ENCODE measurements around the gene ROBO3. TPM values are rescaled to one million over a fixed set of nuclear protein-coding genes. Genes with fewer than 3 reads are reported as not detected.

The ROBO3 gene
- total and polyA plus RNA-seq, 3 experiments from 2014 or later, result 2.2 to 9.4 (median 7.7) TPM

DNA sequence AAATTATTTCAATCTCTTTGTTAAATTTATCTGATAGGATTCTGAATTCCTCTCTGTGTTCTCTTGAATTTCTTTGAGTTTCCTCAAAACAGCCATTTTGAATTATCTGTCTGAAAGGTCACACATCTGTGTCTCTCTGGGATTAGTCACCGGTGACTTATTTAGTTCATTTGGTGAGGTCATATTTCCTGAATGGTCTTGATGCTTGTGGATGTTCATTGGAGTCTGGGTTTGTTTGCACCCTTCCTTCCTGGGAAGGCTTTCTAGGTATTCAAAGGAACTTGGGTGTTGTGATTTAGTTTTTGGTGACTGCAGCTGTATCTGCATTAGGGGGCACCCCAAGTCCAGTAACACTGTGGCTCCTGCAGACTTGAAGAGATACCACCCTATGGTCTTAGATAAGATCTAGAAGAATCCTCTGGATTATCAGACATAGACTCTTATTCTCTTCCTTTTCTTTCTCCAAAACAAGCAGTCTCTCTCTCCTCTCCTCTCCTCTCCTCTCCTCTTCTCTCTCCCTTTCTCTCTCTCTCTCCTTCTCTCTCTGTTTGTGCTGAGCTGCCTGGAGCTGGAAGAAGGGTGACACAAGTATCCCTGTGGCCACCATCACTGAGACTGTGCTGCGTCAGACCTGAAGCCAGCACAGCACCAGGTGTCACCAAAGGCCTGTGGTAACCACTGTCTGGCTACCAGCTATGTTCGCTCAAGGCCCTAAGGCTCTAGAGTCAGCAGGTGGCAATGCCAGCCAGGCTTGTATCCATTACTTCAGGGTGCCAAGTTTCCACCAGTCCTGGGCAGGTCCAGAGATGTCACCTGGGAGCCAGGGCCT, 50.5 kb downstream of the ROBO3 start:
- Mint-ChIP-seq H3K36me3 (peaks cover 0 to 14% (median 3%) of the 10 kb centered on the region in 3 donors), H3K27me3 (peaks cover 10 to 12% of the 10 kb centered on the region in 2 donors), H3K4me1 (peaks cover 2 to 4% (median 3%) of the 10 kb centered on the region in 3 donors), H3K4me3 (no peak overlapping the region), H3K27ac (no peak overlapping the region), H3K9me3 (peaks cover 0 to 16% (median 10%) of the 10 kb centered on the region in 5 donors)
- ChIA-PET CTCF (interaction anchor here (1.1 kb wide), 1 partner anchor 225 kb away, joined by 3 read pairs; no protein-coding TSS in a partner anchor), POLR2A (no interaction called here)
- no peak overlapping the region for H3K4me3 ChIP-seq (ENCODE audit: low read length)
- no peak for DNase-seq
- no peaks in the 10 kb centered on the region for H3K27me3 ChIP-seq (ENCODE audit: insufficient read depth, low read length, poor library complexity, severe bottlenecking)
- no peak overlapping the region for H3K27ac ChIP-seq (ENCODE audit: low read depth, low read length)
- H3K36me3 ChIP-seq (ENCODE audit: insufficient read depth, low read length), result no peaks in the 10 kb centered on the region
- H3K9me3 ChIP-seq (ENCODE audit: low read length), result no peaks in the 10 kb centered on the region
- peaks cover 6% of the 10 kb centered on the region for H3K4me1 ChIP-seq (ENCODE audit: insufficient read depth, low read length)

DNA sequence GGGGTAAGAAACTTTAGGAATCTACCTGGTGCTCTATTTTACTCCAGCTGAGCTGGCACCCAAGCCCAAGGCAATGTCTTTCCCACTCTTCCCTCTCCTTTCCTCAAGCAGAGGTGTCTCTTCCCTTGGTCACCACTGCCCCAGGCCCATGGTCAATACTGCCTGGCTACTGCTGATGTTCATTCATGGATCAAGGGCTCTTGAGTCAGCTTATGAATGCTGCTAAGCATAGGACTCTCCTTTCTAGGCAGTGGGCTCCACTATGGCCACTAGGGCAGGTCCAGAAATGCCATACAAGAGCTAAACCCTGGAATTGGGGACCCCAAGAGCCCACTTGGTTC, 51.1 kb downstream of the ROBO3 start:
- H3K27ac ChIP-seq (ENCODE audit: low read depth, low read length), result no peak overlapping the region
- Mint-ChIP-seq H3K4me1 (peaks cover 4 to 5% (median 4%) of the 10 kb centered on the region in 3 donors), H3K36me3 (peaks cover 0 to 14% (median 3%) of the 10 kb centered on the region in 3 donors), H3K9me3 (peaks cover 0 to 12% (median 10%) of the 10 kb centered on the region in 5 donors), H3K4me3 (no peak overlapping the region), H3K27me3 (peaks cover 8 to 12% of the 10 kb centered on the region in 2 donors), H3K27ac (peak overlapping the region in 1 of 8 donors; percentile 24)
- POLR2A ChIA-PET, result no interaction called here
- H3K9me3 ChIP-seq (ENCODE audit: low read length), result no peaks in the 10 kb centered on the region
- peaks cover 9% of the 10 kb centered on the region for H3K4me1 ChIP-seq (ENCODE audit: insufficient read depth, low read length)
- H3K4me3 ChIP-seq (ENCODE audit: low read length), result no peak overlapping the region
- no peaks in the 10 kb centered on the region for H3K36me3 ChIP-seq (ENCODE audit: insufficient read depth, low read length)
- H3K27me3 ChIP-seq (ENCODE audit: insufficient read depth, low read length, poor library complexity, severe bottlenecking), result no peaks in the 10 kb centered on the region
- CTCF ChIA-PET, result interaction anchor here (1.0 to 1.1 kb wide), 2 partner anchors 8 to 224 kb away, joined by 3 read pairs; no protein-coding TSS in a partner anchor
- no peak for DNase-seq

DNA sequence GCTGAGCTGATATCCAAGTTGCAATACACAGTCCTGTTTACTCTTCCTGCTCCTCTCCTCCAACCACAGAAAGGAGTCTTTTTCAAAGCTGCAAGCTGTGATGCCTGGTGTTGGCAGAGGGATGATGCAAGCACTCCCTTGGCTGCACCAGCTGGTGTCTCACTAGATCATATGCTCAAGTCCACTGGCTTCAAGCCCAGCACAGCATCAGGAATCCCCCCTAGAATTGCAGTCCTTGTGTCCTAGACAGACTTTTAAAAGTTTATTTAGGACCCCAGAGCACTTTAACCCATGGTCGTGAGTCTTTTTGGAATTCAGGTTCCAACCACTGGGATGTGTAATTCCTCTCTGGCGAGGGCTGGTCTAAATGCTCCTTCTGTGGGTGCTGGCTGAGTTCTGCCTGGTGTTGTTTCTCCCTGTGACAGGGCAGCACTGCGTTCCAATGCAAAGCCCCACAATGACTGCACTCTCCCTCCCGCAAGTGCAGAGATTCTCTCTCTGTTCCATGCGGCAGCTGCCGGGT, 51.9 kb downstream of the ROBO3 start:
- POLR2A ChIA-PET, result no interaction called here
- Histone ChIP-seq H3K36me3 (ENCODE audit: insufficient read depth, low read length) (no peaks in the 10 kb centered on the region), H3K4me3 (ENCODE audit: low read length) (no peak overlapping the region), H3K27ac (ENCODE audit: low read depth, low read length) (no peak overlapping the region), H3K4me1 (ENCODE audit: insufficient read depth, low read length) (peaks cover 12% of the 10 kb centered on the region), H3K27me3 (ENCODE audit: insufficient read depth, low read length, poor library complexity, severe bottlenecking) (no peaks in the 10 kb centered on the region), H3K9me3 (ENCODE audit: low read length) (no peaks in the 10 kb centered on the region)
- Mint-ChIP-seq H3K4me1 (peaks cover 4 to 9% (median 6%) of the 10 kb centered on the region in 3 donors), H3K36me3 (peaks cover 0 to 6% (median 0%) of the 10 kb centered on the region in 3 donors), H3K27me3 (peaks cover 4 to 8% of the 10 kb centered on the region in 2 donors), H3K9me3 (peaks cover 0 to 5% (median 4%) of the 10 kb centered on the region in 5 donors), H3K4me3 (no peak overlapping the region), H3K27ac (no peak overlapping the region)
- CTCF ChIA-PET, result interaction anchor here (1.0 to 1.1 kb wide), 2 partner anchors 9 to 223 kb away, joined by 3 read pairs; no protein-coding TSS in a partner anchor
- no peak for DNase-seq

DNA sequence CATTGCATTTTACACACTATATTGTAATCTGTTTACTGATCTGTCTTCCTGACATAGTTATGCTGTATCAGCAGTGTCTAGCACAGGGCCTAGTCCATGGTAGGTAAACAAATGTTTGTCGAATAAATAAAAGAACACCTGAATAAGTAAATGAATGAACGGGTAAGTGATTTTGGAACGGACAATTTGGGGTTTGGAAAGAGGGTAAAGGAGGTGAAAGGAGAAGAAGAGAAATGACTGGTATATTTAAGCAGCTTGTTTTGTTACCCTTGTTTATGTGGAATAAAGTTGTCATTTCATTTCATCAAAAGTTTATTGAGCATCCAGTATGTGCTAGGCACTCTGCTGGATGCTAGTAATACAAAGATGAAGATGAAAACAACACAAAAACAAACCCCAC, 53.7 kb downstream of the ROBO3 start, which contains the start of gene HEPN1:
Gene HEPN1 (plus strand): TSS at position 301 of the 400 bp plus-strand sequence.
- POLR2A ChIA-PET, result no interaction called here
- Mint-ChIP-seq H3K27me3 (peaks cover 0 to 12% of the 10 kb centered on the region in 2 donors), H3K36me3 (no peaks in the 10 kb centered on the region), H3K9me3 (peaks cover 0 to under 1% (median 0%) of the 10 kb centered on the region in 5 donors), H3K4me3 (peak within 1 kb of the TSS in 3 of 7 donors; percentile 12 to 35 (median 33)), H3K4me1 (peaks cover 16 to 21% (median 17%) of the 10 kb centered on the region in 3 donors), H3K27ac (peak within 1 kb of the TSS in 4 of 8 donors; percentile 9 to 77 (median 21))
- DNase-seq, result no peak
- Histone ChIP-seq H3K4me1 (ENCODE audit: insufficient read depth, low read length) (peaks cover 28% of the 10 kb centered on the region), H3K36me3 (ENCODE audit: insufficient read depth, low read length) (no peaks in the 10 kb centered on the region), H3K27ac (ENCODE audit: low read depth, low read length) (no peak within 1 kb of the TSS), H3K9me3 (ENCODE audit: low read length) (no peaks in the 10 kb centered on the region), H3K4me3 (ENCODE audit: low read length) (no peak within 1 kb of the TSS), H3K27me3 (ENCODE audit: insufficient read depth, low read length, poor library complexity, severe bottlenecking) (no peaks in the 10 kb centered on the region)
- CTCF ChIA-PET, result interaction anchor here (1.0 to 2.9 kb wide), 2 partner anchors 13 to 42 kb away, joined by 3 to 21 read pairs; no protein-coding TSS in a partner anchor

DNA sequence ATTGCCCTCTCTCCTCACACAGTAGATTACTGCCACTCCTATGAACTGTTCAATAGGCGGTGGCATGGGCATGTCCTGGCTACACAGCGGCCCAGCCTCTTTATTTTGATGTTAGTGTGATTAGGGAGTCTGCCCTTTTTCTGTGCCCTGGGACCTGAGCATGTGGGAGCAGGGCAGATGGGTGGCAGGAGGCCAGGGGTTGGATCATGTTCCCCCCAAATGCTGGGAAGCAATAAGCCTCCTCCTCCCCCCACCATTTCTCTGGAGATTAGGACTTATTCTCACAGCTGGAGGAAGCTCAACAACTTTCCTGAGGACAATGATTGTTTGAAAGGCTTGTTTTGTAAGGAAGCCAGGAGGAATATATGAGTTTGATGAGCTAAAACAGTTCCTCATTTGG, 54.7 kb downstream of the ROBO3 start:
- peak overlapping the region in 3 of 7 donors; percentile 7 to 45 (median 33) for H3K4me3 Mint-ChIP-seq
- Histone ChIP-seq H3K36me3 (ENCODE audit: insufficient read depth, low read length) (no peaks in the 10 kb centered on the region), H3K9me3 (ENCODE audit: low read length) (no peaks in the 10 kb centered on the region), H3K27me3 (ENCODE audit: insufficient read depth, low read length, poor library complexity, severe bottlenecking) (no peaks in the 10 kb centered on the region), H3K4me1 (ENCODE audit: insufficient read depth, low read length) (peaks cover 29% of the 10 kb centered on the region), H3K27ac (ENCODE audit: low read depth, low read length) (no peak overlapping the region), H3K4me3 (ENCODE audit: low read length) (no peak overlapping the region)
- H3K9me3 Mint-ChIP-seq, result peaks cover 0 to 1% (median 0%) of the 10 kb centered on the region in 5 donors
- peaks cover 17 to 22% (median 21%) of the 10 kb centered on the region in 3 donors for H3K4me1 Mint-ChIP-seq
- CTCF ChIA-PET, result interaction anchor here (0.8 to 2.9 kb wide), 5 partner anchors 9 to 194 kb away, joined by 3 to 21 read pairs (median 3); no protein-coding TSS in a partner anchor
- H3K27ac Mint-ChIP-seq, result no peak overlapping the region
- DNase-seq, result no peak
- H3K27me3 Mint-ChIP-seq, result peaks cover 0 to 9% of the 10 kb centered on the region in 2 donors
- POLR2A ChIA-PET, result interaction anchor here (0.5 to 1.6 kb wide), 3 partner anchors 34 to 251 kb away, joined by 3 to 7 read pairs (median 3); partner anchors contain the start of gene CCDC15
- no peaks in the 10 kb centered on the region for H3K36me3 Mint-ChIP-seq

DNA sequence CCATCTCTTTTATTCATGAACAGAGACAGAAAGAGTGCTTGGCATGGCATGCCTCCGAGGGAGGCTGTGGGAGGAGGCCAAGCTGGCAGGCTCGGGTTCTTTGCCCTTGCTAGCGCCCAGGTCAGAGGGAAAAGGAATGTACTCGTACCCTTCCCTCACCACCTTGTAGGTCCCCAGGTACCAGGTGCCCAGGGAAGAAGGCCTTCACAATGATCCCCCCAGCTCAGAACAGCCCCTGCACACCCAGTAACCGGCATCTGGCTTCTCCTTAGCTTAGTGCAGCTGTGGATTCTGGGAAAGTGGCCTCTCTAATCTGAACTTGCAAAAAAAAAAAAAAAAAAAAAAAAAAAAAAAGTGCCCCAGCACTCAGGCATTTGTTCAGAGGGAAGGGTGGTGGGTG, 55.1 kb downstream of the ROBO3 start:
- Histone ChIP-seq H3K4me1 (ENCODE audit: insufficient read depth, low read length) (peaks cover 29% of the 10 kb centered on the region), H3K9me3 (ENCODE audit: low read length) (no peaks in the 10 kb centered on the region), H3K27ac (ENCODE audit: low read depth, low read length) (no peak overlapping the region), H3K27me3 (ENCODE audit: insufficient read depth, low read length, poor library complexity, severe bottlenecking) (no peaks in the 10 kb centered on the region), H3K36me3 (ENCODE audit: insufficient read depth, low read length) (no peaks in the 10 kb centered on the region), H3K4me3 (ENCODE audit: low read length) (peak overlapping the region; percentile 33)
- peak overlapping the region in 2 of 8 donors; percentile 67 to 77 for H3K27ac Mint-ChIP-seq
- H3K9me3 Mint-ChIP-seq, result peaks cover 0 to 1% (median 0%) of the 10 kb centered on the region in 5 donors
- H3K36me3 Mint-ChIP-seq, result no peaks in the 10 kb centered on the region
- H3K4me3 Mint-ChIP-seq, result peak overlapping the region; percentile 77 to 89 (median 82)
- H3K4me1 Mint-ChIP-seq, result peaks cover 17 to 22% (median 21%) of the 10 kb centered on the region in 3 donors
- DNase-seq, result no peak
- ChIA-PET POLR2A (interaction anchor here (0.6 to 1.6 kb wide), 3 partner anchors 33 to 298 kb away, joined by 3 to 7 read pairs (median 3); partner anchors contain the start of gene CCDC15), CTCF (interaction anchor here (0.8 to 2.9 kb wide), 4 partner anchors 9 to 193 kb away, joined by 3 to 21 read pairs (median 4); no protein-coding TSS in a partner anchor)
- peaks cover 0 to 9% of the 10 kb centered on the region in 2 donors for H3K27me3 Mint-ChIP-seq

DNA sequence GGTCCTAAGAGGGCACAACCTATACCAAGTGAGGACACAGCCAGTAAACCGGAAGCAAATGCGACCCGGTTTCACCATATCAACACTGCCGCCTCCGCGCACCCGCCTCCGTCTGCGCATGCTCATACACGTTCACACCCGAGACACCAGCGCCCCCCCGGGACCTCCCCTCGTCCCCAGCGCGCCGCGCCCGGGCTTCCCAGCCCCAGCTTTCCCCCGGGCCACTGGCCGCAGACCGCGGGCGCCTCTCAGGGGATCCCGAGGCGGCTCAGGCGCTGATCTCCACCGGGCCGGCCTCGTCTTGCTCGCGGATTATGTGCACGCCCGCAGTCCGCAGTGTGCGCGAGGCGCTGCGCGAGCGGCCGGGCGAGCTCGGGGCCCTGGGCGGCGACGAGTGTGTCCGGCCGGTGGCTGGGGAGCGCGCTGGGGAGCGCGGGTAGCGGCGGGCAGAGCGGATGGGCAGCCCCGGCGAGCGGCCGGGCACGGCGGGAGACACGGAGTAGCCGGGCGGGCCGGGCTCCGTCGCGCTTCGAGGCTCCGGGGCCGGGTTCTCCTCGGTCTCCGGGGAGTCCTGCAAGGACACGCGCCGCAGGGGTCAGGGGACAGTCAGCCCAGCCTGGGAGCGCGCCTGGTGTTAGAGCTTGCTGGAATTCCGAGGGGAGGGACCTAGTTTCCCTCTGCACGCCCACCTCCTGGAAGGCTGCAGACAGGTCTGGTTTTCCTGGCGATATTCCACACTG, 55.8 kb downstream of the ROBO3 start:
- POLR2A ChIA-PET, result interaction anchor here (0.6 to 1.6 kb wide), 2 partner anchors 33 to 299 kb away, joined by 3 to 7 read pairs; partner anchors contain the start of gene CCDC15
- peaks cover 29% of the 10 kb centered on the region for H3K4me1 ChIP-seq (ENCODE audit: insufficient read depth, low read length)
- peak; percentile 57 to 89 (median 77) for DNase-seq
- CTCF ChIA-PET, result interaction anchor here (1.1 to 2.9 kb wide), 2 partner anchors 10 to 44 kb away, joined by 4 to 21 read pairs; no protein-coding TSS in a partner anchor
- H3K27me3 Mint-ChIP-seq, result peaks cover 0 to 9% of the 10 kb centered on the region in 2 donors
- H3K4me3 Mint-ChIP-seq, result peak overlapping the region; percentile 77 to 89 (median 82)
- H3K4me3 ChIP-seq (ENCODE audit: low read length), result peak overlapping the region; percentile 33
- H3K4me1 Mint-ChIP-seq, result peaks cover 17 to 22% (median 21%) of the 10 kb centered on the region in 3 donors
- no peaks in the 10 kb centered on the region for H3K27me3 ChIP-seq (ENCODE audit: insufficient read depth, low read length, poor library complexity, severe bottlenecking)
- no peak overlapping the region for H3K27ac ChIP-seq (ENCODE audit: low read depth, low read length)
- H3K9me3 Mint-ChIP-seq, result peaks cover 0 to 1% (median 0%) of the 10 kb centered on the region in 5 donors
- H3K36me3 ChIP-seq (ENCODE audit: insufficient read depth, low read length), result no peaks in the 10 kb centered on the region
- no peaks in the 10 kb centered on the region for H3K36me3 Mint-ChIP-seq
- no peaks in the 10 kb centered on the region for H3K9me3 ChIP-seq (ENCODE audit: low read length)
- peak overlapping the region in 7 of 8 donors; percentile 28 to 77 (median 58) for H3K27ac Mint-ChIP-seq

All from CD8-positive, alpha-beta memory T cell (primary cell).